GM18868 (cell line): ENCODE data around the gene LRP1-AS.

Experiments
- ATAC-seq: cut with Tn5 transposase; IDR thresholded peaks from one replicate; pipeline ENCODE4 v1.9.1; 2021; ENCODE audit warnings: mild to moderate bottlenecking, moderate library complexity; ENCODE audit not compliant: unreplicated experiment

Gene LRP1-AS

GRCh38 chr12:57142727-57143126 lies 4.7 kb downstream of the LRP1-AS start:
- ATAC-seq, result no peak

DNA sequence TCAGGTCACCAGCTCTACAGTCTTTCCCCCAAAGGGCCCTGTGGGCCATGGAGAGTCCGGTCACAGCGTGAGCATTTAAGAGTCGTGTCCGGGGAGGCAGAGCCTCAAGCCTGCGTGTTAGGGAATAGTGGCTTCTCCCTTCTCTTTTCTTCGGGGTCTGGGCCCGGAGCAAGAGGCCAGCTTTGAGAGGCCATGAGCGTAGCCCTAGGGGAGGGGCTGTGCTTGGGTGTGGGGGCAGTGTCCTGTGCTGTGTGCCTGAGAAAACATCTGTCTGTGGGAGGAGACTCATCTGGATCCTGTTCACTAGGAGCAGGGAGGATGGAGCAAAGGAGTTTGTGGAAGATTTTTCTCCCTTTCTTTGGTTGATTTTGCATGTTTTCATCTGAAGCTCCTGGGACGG lies 5.3 kb downstream of the LRP1-AS start:
- no peak for ATAC-seq

DNA sequence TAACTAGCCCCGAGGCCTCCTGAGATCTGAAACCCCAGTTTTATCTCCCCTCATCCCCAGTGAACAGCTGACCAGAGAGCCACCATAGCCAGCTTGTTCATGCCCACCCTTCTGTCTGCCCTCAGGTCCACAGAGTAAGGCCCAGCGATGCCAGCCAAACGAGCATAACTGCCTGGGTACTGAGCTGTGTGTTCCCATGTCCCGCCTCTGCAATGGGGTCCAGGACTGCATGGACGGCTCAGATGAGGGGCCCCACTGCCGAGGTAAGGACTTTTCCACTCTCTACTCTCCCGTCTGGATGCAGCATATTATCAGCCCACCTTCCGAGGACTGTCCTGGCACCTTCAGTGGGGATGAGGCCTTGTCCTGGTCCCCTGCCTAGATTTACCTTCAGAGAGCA lies 6.2 kb downstream of the LRP1-AS start:
- no peak for ATAC-seq

DNA sequence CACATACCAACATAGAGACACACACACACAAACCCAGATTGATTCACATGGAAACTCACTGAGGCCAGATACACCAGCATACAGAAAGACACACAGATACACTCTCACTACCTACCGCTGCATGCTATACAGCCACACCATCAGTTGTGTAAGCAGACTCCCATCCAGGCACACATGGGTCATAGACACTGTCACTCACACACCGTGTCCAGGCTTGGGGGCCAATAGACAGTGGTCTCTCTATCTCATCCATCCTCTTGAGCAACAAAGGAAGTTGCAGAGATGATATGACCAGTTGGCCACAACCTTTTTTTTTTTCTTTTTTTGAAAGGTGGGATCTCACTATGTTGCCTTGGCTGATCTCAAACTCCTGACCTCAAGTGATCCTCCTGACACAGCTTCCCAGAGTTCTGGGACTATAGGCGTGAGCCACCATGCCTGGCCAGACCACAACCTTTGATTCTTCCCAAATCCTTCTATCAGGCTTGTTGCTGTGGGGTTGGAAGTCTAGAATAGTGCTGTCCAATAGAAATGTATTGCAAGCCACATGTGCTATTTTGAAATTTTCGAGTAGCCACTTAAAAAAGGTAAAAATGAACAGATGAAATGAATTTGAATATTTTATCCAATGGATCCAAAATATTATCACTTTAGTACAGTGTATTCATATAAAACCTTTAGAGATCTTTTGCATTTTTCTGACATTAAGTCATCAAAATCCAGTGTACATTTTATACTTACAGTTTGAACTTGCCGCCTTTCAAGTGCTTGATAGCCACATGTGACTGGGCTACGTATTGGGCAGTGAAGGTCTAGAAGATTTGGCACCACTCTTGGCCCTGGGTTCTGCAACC lies 7.4 kb downstream of the LRP1-AS start:
- no peak for ATAC-seq

DNA sequence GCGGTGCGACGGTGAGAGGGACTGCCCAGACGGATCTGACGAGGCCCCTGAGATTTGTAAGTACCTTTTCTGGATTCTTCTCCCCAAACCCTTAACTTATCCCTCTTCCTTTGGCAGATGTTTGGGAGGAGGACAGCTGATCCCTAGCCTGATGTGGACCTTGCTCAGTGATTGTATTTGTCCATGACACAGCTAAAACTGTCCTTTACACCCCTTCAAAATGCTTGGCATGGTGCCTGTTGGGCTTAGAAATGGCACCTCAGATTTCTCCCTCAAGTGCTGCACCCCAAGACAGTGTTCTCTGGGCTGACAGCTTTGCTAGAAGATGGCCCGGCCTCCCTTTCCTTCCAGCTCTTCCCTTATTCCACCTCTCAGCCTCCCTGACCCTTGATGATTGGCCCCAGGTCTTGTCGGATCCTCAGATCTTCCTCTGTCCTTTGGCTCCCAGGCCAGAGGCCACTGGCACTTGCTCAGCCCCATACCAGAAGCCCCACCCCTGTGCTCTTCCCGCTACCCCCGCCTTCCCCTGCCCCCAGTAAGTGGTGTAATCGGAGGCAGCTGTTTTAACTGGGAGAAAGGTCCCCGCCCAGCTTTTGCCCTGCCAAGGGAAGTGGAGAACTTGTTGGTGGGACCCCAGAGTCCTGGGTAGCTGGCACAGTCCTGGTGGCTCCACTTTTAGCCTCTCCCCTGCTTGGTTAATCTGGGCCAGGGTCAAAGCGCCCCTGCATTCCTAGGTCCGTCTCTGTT lies 8.7 kb downstream of the LRP1-AS start:
- ATAC-seq, result no peak

DNA sequence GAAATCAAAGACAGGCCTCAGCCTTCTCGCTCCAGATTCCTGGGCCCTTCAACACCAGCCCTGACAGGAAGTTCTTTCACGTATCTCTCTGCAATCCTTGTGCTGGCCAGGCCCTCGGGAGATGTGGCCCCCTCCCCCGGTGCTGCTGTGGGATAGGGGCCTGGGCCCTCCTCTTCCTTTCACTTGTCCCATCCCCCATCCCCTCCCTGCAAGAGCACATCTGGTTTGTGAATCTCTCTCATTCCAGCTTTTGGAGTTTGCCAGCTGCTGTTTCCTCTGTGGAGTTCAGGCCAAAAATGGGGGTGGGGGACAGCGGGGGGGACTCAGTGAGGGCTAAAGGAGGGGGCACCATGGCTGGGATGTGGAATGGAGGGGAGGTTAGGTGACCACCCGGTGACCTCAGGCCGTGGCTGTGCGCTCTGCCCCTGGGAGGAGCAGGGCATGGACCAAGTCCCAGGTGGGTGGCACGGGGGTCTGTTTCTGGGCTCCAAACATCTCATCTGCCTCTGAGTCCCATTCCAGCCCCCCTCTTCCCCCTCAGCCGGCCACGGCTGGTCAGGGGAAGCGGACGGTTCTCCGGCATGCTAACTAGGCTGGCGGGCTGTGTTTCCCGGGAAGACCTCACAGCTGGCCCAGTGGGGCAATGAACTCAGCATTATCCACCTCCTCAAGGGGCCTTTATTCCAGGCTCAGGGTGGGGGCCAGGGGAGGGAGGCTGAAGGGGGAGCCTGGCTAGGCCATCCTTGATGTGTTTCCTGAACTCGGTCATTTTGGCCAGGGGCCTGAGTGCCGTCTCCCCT lies 11.7 kb downstream of the LRP1-AS start:
- ATAC-seq, result no peak

DNA sequence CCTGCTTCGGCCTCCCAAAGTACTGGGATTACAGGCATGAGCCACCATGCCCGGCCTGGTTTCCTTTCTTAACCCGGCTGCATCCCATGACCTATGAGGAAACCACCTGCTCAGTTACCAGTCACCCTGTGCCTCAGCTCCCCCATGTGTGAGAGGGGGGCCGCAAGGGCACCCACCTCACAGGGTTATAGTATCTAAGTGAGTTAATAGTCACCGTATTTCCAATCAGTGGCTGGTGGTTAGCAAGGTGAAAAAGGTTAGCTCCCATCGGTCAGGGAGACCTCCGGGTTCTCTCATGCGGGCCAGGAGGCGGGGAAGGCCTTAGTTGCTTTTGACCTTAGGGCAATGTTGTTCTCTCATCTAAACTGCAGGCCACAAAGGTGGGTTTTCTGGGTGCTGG lies 12.5 kb downstream of the LRP1-AS start:
- no peak for ATAC-seq

GRCh38 chr12:57133916-57134315 lies 13.5 kb downstream of the LRP1-AS start:
- no peak for ATAC-seq

GRCh38 chr12:57133013-57133569 lies 14.3 kb downstream of the LRP1-AS start:
- ATAC-seq, result no peak

DNA sequence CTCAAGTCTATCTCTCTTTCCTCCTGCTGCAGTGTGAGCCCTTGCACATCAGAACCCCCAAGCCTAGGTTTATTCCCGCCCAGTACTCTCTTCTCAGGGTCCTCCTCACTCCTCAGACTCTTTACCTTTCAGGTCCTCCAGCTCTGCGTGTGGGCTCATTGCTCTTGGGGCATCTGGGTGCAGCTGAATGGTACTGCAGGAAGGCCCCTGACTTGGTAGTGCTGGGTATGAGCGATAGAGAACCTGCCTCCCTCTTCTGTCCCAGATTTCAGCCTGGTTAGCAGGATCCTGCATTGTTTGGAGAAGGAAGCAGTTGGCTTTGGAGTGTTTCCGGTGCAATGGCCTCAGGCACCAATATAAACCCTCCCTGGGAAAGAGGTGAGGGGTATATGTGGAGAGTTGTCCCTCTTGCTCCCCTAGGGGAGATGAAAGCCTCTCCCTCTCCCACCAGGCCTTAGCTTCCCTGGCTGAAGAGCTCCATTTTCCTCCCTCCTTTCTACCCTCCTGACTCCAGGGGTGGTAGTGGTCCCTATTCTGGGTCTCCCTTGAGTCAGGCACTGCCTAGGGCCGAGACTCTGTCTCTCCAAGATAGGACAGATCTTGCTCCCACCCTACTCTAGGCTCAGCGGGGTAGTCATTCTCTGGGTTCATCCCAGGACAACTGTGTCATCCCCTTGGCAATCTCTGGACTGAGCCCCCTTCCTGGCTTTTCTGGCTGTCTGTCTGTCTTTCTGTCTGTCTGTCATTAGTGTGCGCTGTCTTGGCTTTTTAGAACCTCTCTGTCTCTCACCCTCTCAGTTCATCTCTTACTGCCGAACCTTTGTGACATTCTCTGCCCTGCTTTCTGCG lies 15.3 kb downstream of the LRP1-AS start:
- no peak for ATAC-seq

- ATAC-seq, result peak; percentile 41
Measured at GRCh38 chr12:57130941-57131340, 16.5 kb downstream of the LRP1-AS start.

DNA sequence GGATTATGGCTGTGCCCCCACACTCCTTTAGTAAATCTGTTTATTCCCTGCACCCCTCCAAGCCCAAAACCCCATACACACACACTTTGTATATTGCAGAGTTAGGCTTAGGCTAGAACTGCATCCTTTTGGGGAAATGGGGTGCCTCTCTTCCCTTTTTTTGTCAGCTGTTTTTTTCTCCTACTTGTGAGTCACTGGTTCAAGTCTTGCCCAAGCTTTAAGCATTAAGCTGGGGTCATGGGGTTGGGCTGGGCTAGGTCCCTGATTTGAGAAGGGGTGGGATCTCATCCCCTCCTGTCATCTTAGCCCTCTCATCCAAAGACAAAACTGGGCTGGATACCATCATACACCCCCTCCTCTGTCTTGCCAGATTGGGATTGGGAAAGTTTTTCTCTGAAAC lies 17.5 kb downstream of the LRP1-AS start:
- no peak for ATAC-seq

GRCh38 chr12:57129321-57129842 lies 18.0 kb downstream of the LRP1-AS start:
- no peak for ATAC-seq

GRCh38 chr12:57128519-57129247 lies 18.7 kb downstream of the LRP1-AS start:
- ATAC-seq, result no peak

- no peak for ATAC-seq
Measured at GRCh38 chr12:57127726-57128518, 19.5 kb downstream of the LRP1-AS start, which contains the start of gene LRP1. TSS of gene LRP1 (plus strand) at chr12:57128483. CDS start at chr12:57128965, 482 bp downstream.

GRCh38 chr12:57127101-57127725 lies 20.2 kb downstream of the LRP1-AS start:
- ATAC-seq, result no peak

GRCh38 chr12:57126561-57126960 lies 20.9 kb downstream of the LRP1-AS start:
- no peak for ATAC-seq

DNA sequence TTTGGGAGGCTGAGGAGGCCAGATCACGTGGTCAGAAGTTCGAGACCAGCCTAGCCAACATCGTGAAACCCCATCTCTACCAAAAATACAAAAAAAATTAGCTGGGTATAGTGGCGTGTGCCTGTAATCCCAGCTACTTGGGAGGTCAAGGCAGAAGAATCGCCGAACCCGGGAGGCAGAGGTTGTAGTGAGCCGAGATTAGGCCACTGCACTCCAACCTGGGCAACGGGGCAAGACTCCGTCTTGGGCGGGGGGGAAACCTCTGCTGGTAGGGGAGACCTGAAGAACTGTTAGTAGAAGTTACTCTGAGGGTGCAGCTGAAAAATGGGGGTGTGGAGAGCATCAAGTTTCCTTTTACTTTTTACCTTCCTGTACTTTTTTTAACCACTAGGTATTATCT lies 21.4 kb downstream of the LRP1-AS start:
- ATAC-seq, result no peak
